ENCODE measurements around the gene TMIGD3.

Gene TMIGD3

GRCh38 chr1:111449703-111450017 lies 53.8 kb downstream of the TMIGD3 start (continued):
- TF ChIP-seq ZNF629 (tag by site-specific recombination; IDR thresholded peaks at IDR 0.05) (no peak), TSHZ1 (tag by site-specific recombination; IDR thresholded peaks at IDR 0.05; ENCODE audit: borderline replicate concordance) (no peak), PATZ1 (tag by site-specific recombination; IDR thresholded peaks at IDR 0.05) (0 out of 2 replicates have a peak, but pooled peaks have one; percentile 18), ZBTB48 (tag by site-specific recombination; IDR thresholded peaks at IDR 0.05) (peak; percentile 27; the same call in 1 of the 2 replicates), GLI4 (tag by site-specific recombination; IDR thresholded peaks at IDR 0.05) (no peak), WT1 (tag by site-specific recombination; IDR thresholded peaks at IDR 0.05) (0 out of 2 replicates have a peak, but pooled peaks have one; percentile 19), PRDM1 (tag by site-specific recombination; IDR thresholded peaks at IDR 0.05) (peak; percentile 85; the same call in 1 of the 2 replicates), ZBTB11 (tag by site-specific recombination; conservative IDR thresholded peaks at IDR 0.05; ENCODE audit: low read depth) (0 out of 2 replicates have a peak, but pooled peaks have one; percentile 2)

GRCh38 chr1:111448918-111449702 lies 54.3 kb downstream of the TMIGD3 start, which contains the start of the genes ATP5PB and WDR77:
TSS of gene ATP5PB (plus strand) at chr1:111449464. CDS start at chr1:111449542, 78 bp downstream.
TSS of gene WDR77 (minus strand) at chr1:111449256. CDS start at chr1:111449169, 87 bp downstream.
- Histone ChIP-seq H3K36me3 (ENCODE audit: control insufficient read depth in 2 of 2, insufficient read depth in 1 of 2, low read length in 2 of 2) (peaks cover 10 to 71% of the 10 kb centered on the region in 2 experiments; a peak in 2 of 3 replicates), H3K27ac (ENCODE audit: extremely low read depth, low read depth, low read length) (peak within 1 kb of the TSS; percentile 54; the same call in 1 of the 2 replicates), H3K9me3 (ENCODE audit: control insufficient read depth, insufficient read depth, low read depth, low read length) (no peaks in the 10 kb centered on the region), H3K4me1 (ENCODE audit: control insufficient read depth, insufficient read depth, low read length) (no peaks in the 10 kb centered on the region), H3K4me3 (ENCODE audit: low read depth, low read length) (peak within 1 kb of the TSS; percentile 99)
- ChIA-PET CTCF (interaction anchor here (0.5 to 1.9 kb wide), 4 partner anchors 11 to 226 kb away, joined by 3 to 6 read pairs (median 4); no protein-coding TSS in a partner anchor), POLR2A (interaction anchor here (0.6 to 1.3 kb wide), 7 partner anchors 11 to 290 kb away, joined by 3 to 7 read pairs (median 5); partner anchors contain the start of gene INKA2)
- TF ChIP-seq AEBP2 (tag by site-specific recombination; IDR thresholded peaks at IDR 0.05; ENCODE audit: borderline replicate concordance) (no peak), ZNF530 (tag by site-specific recombination; IDR thresholded peaks at IDR 0.05; ENCODE audit: low read depth) (no peak), ZNF223 (tag by site-specific recombination; IDR thresholded peaks at IDR 0.05) (no peak), ZNF148 (tag by site-specific recombination; IDR thresholded peaks at IDR 0.05; ENCODE audit: borderline replicate concordance) (no peak), ZNF768 (tag by site-specific recombination; IDR thresholded peaks at IDR 0.05) (no peak), ZSCAN18 (tag by site-specific recombination; IDR thresholded peaks at IDR 0.05) (no peak), IKZF3 (tag by site-specific recombination; IDR thresholded peaks at IDR 0.05) (peak; percentile 65; the same call in 1 of the 2 replicates), YY2 (tag by site-specific recombination; IDR thresholded peaks at IDR 0.05) (0 out of 2 replicates have a peak, but pooled peaks have one; percentile 53), ZNF514 (tag by site-specific recombination; IDR thresholded peaks at IDR 0.05) (no peak), ZNF416 (tag by site-specific recombination; IDR thresholded peaks at IDR 0.05) (no peak), ZNF132 (tag by site-specific recombination; IDR thresholded peaks at IDR 0.05; ENCODE audit: borderline replicate concordance) (no peak)

All from HEK293 (cell line).